Measurements from ENCODE around the gene EEF1G. TPM values are rescaled to one million over a fixed set of nuclear protein-coding genes. Genes with fewer than 3 reads are reported as not detected.

The EEF1G gene
- total and polyA plus RNA-seq, 2 of the 13 experiments (the other 11 are each of a cell fraction or from before 2014, with no cell fraction given) = 1,787 to 2,144 TPM

- TF ChIP-seq ZNF281 (CRISPR knock-in tag; IDR thresholded peaks at IDR 0.05; ENCODE audit: borderline replicate concordance) (peak; percentile 59; the same call in 1 of the 2 replicates), ATF2 (CRISPR knock-in tag; IDR thresholded peaks at IDR 0.05) (no peak; the same call in 1 of the 2 replicates), ZNF407 (CRISPR knock-in tag; IDR thresholded peaks at IDR 0.05; ENCODE audit: not compliant biosample characterization) (no peak), IRF9 (CRISPR knock-in tag; IDR thresholded peaks at IDR 0.05; ENCODE audit: borderline replicate concordance) (no peak), ZNF24 (IDR thresholded peaks at IDR 0.05) (no peak), CHD2 (IDR thresholded peaks at IDR 0.05; ENCODE audit: low read depth, low read length) (no peak), ZNF343 (CRISPR knock-in tag; IDR thresholded peaks at IDR 0.05) (no peak), ATF5 (CRISPR knock-in tag; IDR thresholded peaks at IDR 0.05; ENCODE audit: low read depth) (no peak), FOXM1 (CRISPR knock-in tag; IDR thresholded peaks at IDR 0.05) (no peak), ZNF639 (CRISPR knock-in tag; conservative IDR thresholded peaks at IDR 0.05) (no peak), PHF20 (CRISPR knock-in tag; IDR thresholded peaks at IDR 0.05) (peak; percentile 61; the same call in 1 of the 2 replicates), SIX1 (CRISPR knock-in tag; IDR thresholded peaks at IDR 0.05; ENCODE audit: borderline replicate concordance) (no peak; the same call in 1 of the 2 replicates)
These were observed 25.5 kb upstream of the EEF1G start (continued) for GRCh38 chr11:62599069-62599696.

All from HepG2 (cell line).